HG03097 (cell line): Measurements from ENCODE around the gene HES5.
"Not testable (repeated sequence)": the region's sequence is repeated elsewhere in the genome, so short reads cannot be mapped to it uniquely, and the experiment has no call there.

Experiments used
- ATAC-seq: cut with Tn5 transposase; IDR thresholded peaks from one replicate; pipeline ENCODE4 v1.9.1; 2021; ENCODE audit not compliant: unreplicated experiment, low FRiP score

Gene HES5, protein sequence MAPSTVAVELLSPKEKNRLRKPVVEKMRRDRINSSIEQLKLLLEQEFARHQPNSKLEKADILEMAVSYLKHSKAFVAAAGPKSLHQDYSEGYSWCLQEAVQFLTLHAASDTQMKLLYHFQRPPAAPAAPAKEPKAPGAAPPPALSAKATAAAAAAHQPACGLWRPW

DNA sequence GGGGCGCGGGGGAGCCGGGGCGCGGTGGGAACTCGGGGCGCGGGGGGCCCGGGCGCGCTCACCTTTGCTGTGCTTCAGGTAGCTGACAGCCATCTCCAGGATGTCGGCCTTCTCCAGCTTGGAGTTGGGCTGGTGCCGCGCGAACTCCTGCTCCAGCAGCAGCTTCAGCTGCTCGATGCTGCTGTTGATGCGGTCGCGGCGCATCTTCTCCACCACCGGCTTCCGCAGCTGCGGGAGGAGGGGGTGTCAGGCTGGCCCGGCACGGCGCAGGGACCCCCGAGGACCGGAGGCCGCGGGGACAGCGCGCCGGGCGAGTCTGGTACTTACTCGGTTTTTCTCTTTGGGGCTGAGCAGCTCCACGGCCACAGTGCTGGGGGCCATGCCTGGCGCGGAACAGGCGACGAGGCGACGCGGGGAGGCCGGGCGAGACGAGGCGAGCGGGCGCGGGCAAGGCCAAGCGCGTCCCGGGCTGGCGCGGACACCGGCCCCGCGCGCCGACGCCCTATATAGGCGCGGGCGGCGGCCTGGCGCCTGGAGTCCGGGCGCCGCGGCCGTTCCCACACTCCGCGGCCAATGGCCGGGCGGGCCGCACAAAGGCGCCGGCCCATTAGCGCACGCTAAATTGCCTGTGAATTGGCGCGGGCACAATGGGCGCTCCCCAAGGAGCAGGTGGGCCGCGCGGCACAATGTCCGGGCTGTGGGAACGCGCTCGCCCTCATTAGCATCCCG is at the start of gene HES5:
Gene HES5, minus strand, starts transcription at position 480 of the 729 bp plus-strand sequence. Its CDS starts 99 bp downstream, at position 381.
- no peak for ATAC-seq

DNA sequence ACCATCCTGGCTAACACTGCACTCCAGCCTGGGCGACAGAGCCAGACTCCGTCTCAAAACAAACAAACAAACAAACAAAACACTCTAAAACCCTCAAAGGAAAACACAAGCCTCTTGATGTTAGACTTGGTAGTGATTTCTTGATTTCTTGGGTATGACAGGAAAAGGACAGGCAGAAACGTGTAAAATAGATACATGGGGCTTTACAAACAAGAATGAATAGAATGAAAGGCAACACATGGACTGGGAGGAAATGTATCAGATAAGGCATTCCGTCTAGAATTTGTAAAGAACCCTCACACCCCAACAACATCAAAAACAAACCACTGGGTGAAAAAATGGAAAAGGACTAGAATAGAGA is 48.7 kb upstream of the HES5 start:
- ATAC-seq, result no peak

DNA sequence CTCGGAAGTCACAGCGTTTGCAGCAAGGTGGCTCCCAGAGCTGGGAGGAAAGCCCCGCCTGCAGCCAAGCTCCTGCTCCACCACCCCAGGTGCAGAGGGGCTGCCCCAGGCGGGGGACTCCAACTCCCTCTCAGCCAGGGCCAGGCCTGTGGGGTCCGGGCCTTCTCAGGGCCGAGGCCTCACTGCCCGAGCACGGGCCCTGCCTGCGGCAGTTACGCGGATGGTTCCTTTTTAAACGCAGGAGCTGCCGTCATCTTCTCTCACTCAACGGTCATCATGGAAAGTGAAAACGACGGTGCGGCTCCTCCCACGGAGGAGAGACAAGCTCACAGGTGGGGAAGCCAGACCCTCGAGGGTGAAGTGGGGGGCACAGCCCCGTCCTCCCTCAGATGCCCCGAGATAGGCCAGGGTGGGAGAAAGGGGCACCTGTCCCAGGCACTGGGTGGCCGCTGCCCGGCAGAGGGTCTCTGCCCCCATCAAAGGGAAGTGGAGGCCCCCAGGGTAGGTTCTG is 47.6 kb upstream of the HES5 start:
- ATAC-seq, result peak; percentile 33

DNA sequence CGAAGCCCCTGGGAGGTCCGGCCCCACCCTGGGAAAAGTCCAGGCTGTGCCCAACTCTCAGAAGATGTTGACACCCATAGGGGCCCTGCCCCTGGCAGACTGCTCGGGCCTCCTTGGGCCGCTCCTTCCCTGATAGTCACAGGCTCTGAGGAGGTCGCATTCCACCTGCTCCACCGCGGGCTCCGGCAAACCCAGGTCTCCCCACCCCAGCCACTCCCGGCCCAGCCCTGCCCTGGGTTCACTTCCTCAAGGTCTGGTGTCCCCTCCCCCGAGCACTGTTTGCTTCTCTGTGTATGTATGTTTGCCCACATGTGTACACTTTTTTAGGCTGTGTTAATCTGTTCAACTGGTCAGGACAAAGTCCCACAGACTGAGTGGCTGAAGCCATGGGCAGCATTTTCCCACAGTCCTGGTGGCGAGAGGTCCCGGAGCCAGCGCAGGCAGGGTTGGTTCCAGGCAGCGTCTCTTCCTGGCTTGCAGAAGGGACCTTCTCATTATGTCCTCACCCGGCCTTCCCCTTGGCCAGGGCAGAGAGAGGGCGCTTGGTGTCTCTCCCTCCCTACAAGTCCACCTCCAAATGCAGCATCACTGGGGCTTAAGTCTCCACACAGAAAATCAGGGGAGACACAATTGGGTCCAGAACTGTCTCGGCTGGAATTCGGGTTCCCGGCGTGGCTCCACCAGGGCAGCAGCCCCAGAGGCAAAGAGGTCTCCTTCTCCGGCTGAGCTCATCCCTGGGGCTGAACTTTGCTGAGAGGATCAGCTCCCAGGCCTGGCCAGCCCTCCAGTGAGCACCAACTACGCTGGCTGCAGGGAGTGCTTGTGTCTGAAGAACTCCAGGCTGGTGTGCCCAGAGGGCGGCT is 46.0 kb upstream of the HES5 start:
- ATAC-seq, result no peak

DNA sequence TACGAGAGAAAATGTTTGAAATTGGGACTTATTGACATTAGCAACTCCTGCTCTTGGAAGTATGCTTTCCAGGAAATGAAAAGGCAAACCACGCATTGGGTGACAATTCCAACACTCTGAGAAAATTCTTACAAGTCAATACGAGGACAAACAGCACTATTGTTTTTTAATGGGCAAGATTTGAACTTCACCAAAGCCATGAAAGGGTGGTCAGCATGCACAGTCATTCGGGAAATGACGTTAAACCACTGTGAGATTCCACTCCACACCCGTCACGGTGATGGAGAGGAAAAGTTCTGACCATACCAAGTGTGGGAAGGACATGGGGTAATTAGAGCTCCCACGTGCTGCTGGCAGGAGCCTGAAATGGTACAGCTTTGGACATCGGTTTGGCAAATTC is 44.3 kb upstream of the HES5 start:
- ATAC-seq, result no peak

DNA sequence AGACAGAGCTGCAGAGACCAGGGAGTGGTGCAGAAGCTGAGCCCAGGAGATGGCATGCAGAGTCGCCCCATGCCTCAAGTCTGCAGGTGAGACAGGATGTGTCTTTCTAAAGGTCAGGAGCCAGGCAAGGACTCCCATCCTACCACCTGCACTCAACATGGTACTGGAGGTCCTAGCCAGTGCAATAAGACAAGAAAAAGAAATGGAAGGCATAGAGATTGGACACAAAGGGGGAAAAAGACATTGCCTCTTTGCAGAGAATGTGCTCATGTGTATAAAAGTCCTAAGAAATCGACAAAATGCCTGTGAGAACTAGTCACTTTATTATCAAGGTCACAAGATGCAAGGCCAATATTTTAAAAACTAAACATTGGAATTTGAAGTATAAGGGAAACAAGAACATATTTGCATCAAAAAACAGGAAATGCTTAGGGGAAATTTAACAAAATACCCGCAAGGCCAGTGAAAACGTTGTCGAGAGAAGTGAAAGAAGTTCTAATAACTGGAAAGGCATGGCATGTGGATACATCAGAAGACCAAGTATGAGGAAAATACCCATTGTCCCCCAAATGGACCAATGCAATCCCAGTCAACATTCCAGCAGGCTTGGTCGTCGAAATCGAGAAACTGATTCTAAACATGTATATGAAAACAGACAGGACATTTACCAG is 43.3 kb upstream of the HES5 start:
- no peak for ATAC-seq

DNA sequence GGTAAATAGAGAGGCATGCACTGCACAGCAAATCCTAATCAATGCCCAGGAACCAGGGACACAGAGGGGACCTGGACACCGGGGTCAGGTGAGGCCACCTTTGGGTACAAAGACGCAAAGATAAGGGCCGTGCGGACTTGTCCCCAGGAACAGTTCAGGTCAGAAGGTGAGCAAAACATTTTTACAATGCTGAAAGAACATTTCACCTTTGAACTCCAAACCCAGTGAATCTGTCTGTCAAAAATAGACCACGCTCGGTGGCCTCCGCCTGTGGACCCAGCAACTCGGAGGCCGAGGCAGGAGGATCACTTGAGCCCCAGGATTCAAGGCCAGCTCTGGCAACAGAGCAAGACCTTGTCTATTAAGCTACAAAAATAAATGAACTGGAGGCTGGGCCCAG is 41.3 kb upstream of the HES5 start:
- ATAC-seq, result no peak

DNA sequence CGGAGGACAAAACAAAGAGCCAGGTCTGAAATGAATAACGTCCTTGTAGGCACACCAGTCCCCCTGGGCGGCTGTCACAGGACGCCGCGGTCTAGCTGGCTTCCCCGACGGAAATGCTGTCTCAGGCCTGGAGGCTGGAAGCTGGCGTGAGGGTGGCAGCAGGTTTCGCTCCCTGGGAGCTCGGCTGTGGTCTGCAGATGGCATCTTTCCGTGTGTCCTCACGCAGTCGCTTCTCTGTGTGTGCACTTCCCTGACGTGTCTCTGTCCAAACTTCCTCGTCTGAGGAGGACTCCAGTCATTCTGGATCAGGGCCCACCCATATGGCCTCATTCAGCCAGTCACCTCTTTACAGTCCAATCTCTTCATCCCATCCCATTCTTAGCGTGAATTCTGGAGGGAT is 40.3 kb upstream of the HES5 start:
- no peak for ATAC-seq

DNA sequence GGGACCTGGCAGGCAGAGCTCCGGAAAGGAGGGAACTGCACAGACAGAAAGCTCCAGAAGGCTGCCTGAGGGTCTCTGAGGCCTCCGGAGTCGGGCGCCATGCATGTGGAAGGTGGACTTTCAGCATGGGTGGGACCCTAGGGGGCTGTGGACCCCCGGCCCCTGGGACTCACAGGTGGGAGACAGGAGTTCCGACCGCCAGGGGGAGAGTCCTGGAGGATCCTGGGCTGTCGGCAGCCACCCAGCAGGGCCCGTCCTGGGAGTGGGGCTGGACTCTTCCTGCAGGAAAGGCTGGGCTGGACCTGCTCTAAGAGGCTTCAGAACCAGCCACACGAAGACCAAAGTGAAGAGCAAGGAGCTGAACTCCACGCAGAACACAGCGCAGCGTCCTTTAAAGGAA is 39.6 kb upstream of the HES5 start:
- ATAC-seq, result not testable (repeated sequence)

DNA sequence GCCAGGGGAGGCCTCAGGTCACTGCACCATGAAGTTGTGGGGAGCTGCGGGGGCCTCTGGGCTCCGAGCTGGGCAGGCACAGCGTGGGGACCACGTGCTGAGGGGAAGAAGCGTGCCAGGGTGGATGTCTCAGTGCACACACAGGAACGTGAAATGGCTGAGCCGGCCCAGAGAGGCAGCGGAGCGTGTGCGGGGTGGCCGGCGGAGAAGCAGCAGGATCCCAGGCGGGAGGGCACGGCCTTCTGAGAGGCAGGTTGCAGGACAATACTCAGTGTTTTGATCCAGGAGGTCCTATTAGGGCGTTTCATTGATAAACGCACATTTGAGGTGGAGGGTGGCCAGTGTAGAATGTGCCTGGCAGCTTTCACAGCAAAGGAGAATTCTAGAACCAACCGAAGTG is 39.0 kb upstream of the HES5 start:
- ATAC-seq, result no peak

DNA sequence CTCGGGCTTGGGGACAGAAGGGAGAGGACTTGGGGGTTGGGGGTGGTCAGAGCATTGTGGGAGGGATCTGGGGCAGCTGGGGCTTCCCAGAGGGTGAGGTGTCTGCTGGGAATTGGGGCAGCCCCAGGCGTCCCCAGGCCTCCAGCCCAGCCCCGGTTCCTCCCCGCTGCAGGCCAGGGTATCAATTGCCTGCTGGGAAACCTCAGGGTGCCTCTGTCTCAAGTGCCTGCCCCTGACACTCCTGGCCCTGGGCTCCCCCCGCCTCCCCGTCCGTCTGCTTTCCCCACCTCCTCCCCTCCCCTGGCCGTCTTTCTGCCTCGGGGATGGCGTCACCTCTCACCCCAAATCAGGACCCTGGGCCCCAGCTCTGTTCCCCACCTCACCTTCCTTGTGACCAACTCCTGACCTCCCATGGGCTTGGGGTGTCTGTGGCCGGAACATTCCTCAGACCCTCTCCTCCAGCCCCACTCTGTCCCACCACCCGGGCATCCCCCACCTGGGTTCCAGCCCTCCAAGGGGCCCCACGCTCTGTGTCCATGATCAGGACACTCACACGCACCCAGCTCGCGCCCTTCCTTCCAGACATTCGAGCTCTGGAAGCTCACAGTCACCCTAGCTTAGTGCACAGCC is 38.2 kb upstream of the HES5 start:
- ATAC-seq, result not testable (repeated sequence)

DNA sequence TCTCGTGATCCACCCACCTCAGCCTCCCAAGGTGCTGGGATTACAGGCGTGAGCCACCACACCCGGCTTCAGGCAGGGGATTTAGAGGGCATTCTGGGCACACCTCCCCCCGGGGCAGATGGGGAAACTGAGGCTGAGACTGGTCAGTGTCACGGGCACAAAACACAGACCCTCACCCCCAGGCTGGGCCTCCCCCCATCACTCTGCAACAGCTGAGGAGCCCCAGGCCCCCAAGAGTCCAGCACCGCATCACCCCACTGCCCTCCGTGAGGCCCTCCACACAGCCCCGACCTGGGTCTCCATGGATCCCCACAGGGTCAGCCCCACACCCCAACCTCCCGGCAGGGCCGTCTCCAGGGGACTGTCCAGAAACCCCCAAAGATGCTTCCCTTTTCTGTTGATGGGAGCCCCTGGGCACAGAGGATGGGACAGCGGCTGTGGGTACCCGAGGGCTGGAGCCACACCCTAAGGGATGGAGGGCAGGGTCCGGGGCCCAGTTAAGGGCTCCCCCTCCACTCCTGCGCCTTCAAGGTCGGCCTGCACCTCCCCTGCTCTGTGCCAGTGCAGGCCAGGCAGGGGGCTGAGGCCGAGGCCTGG is 37.1 kb upstream of the HES5 start:
- ATAC-seq, result no peak

DNA sequence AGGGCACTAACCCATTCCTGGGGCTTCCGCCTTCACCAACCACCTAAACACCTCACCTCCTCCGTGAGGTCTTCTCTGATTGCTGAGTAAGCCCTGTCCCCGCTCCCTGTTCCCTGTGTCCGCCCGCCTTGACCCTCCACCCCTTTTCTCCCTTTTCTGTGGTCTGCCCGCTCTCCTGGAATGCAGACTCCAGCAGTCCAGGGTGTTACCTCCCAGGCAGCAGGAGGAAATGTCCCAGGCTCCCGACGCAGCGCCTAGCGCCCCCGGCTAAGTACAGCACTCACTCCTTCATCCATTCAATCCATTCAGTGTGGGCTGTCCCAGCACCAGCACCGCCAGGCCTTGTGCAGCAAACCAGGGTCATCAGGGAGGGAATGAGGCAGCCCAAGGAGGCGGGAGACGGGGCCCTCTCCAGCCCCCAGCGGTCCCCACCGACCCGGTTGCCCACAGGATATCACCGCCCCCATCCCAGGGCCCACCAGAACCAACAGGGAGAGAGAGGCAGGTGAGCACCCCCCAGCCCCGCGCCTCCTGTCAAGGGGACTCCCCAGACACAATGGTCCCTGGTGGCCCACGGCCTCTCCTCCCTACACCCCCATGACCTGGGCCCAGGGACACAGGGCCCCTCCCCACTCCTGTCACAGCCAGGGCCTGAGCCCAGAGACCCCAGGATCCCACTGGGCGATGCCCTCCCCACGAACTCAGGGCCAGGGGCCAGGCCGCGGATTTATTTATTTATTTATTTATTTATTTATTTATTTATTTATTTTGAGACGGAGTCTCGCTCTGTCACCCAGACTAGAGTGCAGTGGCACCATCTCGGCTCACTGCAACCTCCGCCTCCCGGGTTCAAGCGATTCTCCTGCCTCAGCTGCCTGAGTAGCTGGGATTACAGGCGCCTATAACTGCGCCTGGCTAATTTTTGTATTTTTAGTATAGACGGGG is 36.3 kb upstream of the HES5 start:
- no peak for ATAC-seq

DNA sequence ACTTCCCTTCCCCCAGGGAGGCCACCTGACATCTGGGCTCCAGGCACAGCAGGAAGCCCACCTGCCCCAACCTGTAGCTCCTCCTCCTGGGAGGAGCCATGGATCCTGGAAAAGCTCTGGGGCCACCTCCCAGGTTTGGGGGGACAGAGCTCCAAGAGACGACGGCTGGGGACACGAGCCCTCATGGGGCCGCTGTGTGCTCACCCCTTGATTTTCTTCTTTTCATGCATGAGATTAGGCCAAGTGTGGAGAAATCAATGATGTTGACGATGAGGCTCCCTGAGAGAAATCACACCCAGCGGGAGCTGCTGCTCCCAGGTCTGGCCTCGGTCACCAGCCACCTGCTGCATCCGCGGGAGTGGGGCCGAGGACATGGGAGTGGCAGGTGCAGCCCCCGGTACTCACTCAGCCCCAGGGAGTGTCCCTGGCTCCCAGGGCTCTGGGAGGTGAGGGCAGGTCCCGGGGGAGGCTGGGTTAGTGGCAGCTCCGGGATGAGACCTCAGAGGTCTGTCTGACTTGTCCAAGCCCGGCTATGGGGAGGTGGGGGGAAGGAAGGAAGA is 34.8 kb upstream of the HES5 start:
- no peak for ATAC-seq

DNA sequence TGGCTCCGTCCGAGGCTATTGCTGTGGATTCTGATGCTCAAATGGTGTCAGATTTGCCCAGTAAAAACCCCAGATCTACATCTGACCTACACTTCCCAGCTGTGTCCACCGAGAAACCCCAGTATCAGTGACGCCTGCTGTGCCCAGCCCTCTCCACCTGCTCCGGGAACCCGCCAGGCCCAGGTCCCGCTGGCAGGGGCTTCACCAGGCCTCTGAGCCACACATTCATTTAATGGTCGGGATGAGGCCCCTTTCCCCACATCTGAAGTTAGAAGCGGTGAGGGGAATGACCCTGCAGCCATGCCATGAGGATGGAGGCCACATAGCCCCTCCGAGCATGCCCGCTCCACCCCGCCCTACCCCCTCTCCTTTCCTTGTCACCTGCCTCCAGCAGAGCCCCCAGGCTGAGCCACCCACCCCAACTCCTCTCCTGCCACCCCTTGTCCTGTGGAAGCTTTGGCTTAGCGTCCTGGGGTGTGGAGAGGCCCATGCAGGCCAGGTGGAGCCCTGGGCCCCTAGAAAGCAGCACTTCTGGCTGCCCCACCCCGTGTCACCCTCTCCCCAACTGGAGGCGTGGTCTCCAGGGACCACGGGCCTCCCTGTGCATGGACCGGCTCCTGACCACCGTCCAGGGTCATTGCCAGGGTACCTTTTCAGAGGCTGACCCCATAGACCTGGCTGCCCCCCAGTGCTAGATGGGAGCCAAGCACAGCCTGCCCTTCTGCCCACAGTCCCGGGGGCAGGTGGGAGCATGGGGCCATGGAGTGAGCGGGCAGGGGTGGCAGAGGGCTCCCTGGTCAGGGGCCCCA is 34.1 kb upstream of the HES5 start:
- ATAC-seq, result no peak

DNA sequence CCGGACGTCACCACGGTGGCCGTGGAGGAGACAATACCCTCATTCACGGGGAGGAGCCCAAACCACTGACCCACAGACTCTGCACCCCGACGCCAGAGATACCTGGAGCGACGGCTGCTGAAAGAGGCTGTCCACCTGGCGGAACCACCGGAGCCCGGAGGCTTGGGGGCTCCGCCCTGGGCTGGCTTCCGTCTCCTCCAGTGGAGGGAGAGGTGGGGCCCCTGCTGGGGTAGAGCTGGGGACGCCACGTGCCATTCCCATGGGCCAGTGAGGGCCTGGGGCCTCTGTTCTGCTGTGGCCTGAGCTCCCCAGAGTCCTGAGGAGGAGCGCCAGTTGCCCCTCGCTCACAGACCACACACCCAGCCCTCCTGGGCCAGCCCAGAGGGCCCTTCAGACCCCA is 33.1 kb upstream of the HES5 start:
- no peak for ATAC-seq

DNA sequence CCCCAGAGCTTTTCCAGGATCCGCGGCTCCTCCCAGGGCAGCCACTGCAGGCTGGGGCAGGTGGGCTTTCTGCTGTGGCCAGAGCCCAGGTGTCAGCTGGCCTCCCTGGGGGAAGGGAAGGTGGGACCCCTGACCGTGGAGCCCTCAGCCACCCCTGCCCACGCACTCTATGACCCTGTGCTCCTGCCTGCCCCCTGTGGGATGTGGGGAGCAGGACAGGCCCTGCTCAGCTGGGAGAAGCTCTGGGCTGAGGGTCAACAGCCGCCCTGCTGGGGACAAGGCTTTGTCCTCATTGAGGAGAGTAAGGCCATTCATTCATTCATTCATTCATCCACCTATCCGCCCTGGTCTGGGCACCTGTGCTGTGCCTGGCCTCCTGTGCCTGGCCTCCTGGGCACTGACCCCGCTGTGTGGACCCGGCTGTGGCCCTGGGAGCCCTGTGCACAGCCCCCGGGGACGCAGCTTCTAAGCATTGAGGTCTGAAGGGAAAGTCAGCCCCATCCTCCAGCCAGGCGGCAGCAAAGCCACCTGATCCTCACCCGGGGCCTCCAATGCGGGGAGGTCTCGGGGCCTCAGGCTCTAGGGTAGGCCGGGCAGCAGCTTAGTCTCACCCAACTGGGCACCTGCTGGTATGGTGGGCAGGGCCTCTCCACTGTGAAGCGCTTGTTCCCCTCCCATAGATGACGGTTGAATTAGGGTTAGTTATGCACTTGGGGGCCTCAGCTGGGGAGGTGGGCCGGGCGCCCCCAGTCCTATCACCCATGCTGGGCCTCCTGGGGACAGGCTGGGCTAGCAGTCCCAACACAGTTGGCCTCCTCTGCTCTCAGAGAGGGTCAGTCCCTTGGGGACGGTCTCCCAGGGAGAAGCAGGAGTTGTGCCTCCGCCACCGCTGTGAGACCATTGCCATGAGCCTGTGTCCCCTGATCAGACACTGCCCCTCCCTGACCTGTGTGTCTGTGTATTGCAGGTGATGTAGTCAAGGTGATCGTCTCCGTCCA is 32.1 kb upstream of the HES5 start:
- no peak for ATAC-seq
